HepG2 (cell line): ENCODE data around the gene CIROP. TPM values are rescaled to one million over a fixed set of nuclear protein-coding genes. Genes with fewer than 3 reads are reported as not detected.

Experiments used
- ATAC-seq: fragments of 200-7000 bp; cut with Tn5 transposase; 3 replicates; pipeline ENCODE4 v1.9.1; 2020; ENCODE audit warnings: mild to moderate bottlenecking, moderate library complexity
- BruUV-seq: library from RNA; stranded (reverse); fragments of 400-500 nt; replicated peaks from 2 replicates; lab custom pipeline; 2021; lab: Mats Ljungman, UMichigan
- CTCF ChIA-PET: fragments of 300-600 bp; formaldehyde crosslinking; extraction: SDS; loops from one replicate; lab custom pipeline; 2021; ENCODE audit warnings: low total read pairs, inconsistent platforms, low intra/inter-chr PET ratio; lab: Yijun Ruan, JAX
- POLR2A ChIA-PET: fragments of 350-600 bp; sonication (Branson Sonifier 250); formaldehyde crosslinking; loops from one replicate; lab custom pipeline; 2020; ENCODE audit warnings: antibody characterized with exemption, inconsistent platforms; lab: Yijun Ruan, JAX
- DNase-seq: peaks from one replicate; pipeline ENCODE4 v3.0.0-alpha.2; 2015; ENCODE audit warnings: low spot score
- FAIRE-seq: peaks from 3 replicates; lab custom pipeline; 2011; peaks lifted over from hg19 to GRCh38; lab: Jason Lieb, UNC
- H2AFZ ChIP-seq: one replicate; pipeline ENCODE4 v1.6.1; 2011; ENCODE audit warnings: low read length, inconsistent platforms
- H3K27ac ChIP-seq: fragments of 300-600 bp; 3 replicates; pipeline ENCODE4 v1.8.0; 2011; ENCODE audit warnings: mixed run types, mild to moderate bottlenecking, mixed read lengths, low read length, inconsistent platforms; ENCODE audit not compliant: insufficient read depth; ENCODE audit errors: extremely low read length
- H3K27me3 ChIP-seq, 2 experiments: fragments of 200-600 bp in 1 of 2; 2 replicates in 1 of 2; 3 replicates in 1 of 2; pipeline versions ENCODE4 v1.6.0 to v1.8.0; 2011; ENCODE audit warnings: low read length in 2 of 2, mild to moderate bottlenecking in 2 of 2, moderate library complexity in 2 of 2, inconsistent platforms in 1 of 2; ENCODE audit not compliant: insufficient read depth in 2 of 2, control insufficient read depth in 1 of 2
- H3K36me3 ChIP-seq, 2 experiments: fragments of 200-600 bp in 1 of 2; replicated peaks in 1 of 2; 2 replicates in 1 of 2; 3 replicates in 1 of 2; pipeline versions ENCODE4 v1.5.1 to v1.8.0; 2011; ENCODE audit warnings: low read length in 2 of 2, inconsistent platforms in 1 of 2; ENCODE audit not compliant: insufficient read depth in 2 of 2, control insufficient read depth in 1 of 2
- H3K4me1 ChIP-seq: 2 replicates; pipeline ENCODE4 v1.5.1; 2012; ENCODE audit warnings: low read length, inconsistent platforms; ENCODE audit not compliant: insufficient read depth
- H3K4me2 ChIP-seq: 2 replicates; pipeline ENCODE4 v1.6.0; 2011; ENCODE audit warnings: low read depth, low read length, inconsistent platforms
- H3K4me3 ChIP-seq, 3 experiments: fragments of 200-600 bp in 1 of 3; sonication (generic), shearing (Covaris generic) in 1 of 3; replicated peaks in 1 of 3; 2 replicates each; pipeline ENCODE4 v1.5.1; 2011 to 2016; ENCODE audit warnings: low read length in 3 of 3, inconsistent platforms in 2 of 3, low read depth in 2 of 3, mild to moderate bottlenecking in 2 of 3, control low read depth in 1 of 3, mixed read lengths in 1 of 3; ENCODE audit not compliant: insufficient read depth in 1 of 3
- H3K79me2 ChIP-seq: one replicate; pipeline ENCODE4 v1.6.1; 2011; ENCODE audit warnings: low read length, inconsistent platforms; ENCODE audit not compliant: insufficient read depth
- H3K9ac ChIP-seq: 2 replicates; pipeline ENCODE4 v1.6.0; 2011; ENCODE audit warnings: mild to moderate bottlenecking, low read depth, low read length, inconsistent platforms; ENCODE audit not compliant: insufficient read depth
- H3K9me3 ChIP-seq: 2 replicates; pipeline ENCODE4 v1.5.1; 2012; ENCODE audit warnings: mild to moderate bottlenecking, low read length
- H4K20me1 ChIP-seq: 2 replicates; pipeline ENCODE4 v1.6.0; 2011; ENCODE audit warnings: inconsistent platforms, mild to moderate bottlenecking, low read length, moderate library complexity; ENCODE audit not compliant: insufficient read depth
- CEBPZ ChIP-seq: IDR thresholded peaks from 2 replicates; pipeline ENCODE4 v1.6.1; 2012; ENCODE audit warnings: low read length, improper control_type of control experiment
- FOXA3 ChIP-seq: IDR thresholded peaks from 2 replicates; pipeline ENCODE4 v1.6.1; 2016; ENCODE audit warnings: missing genetic modification reagents, missing compliant biosample characterization
- GATAD2A ChIP-seq: IDR thresholded peaks from 2 replicates; pipeline ENCODE4 v1.6.1; 2016
- HNRNPK ChIP-seq: fragments of 200-400 bp; formaldehyde crosslinking; IDR thresholded peaks from 2 replicates; pipeline ENCODE4 v1.6.1; 2018; ENCODE audit warnings: low read length, low read depth, moderate library complexity, mild to moderate bottlenecking; ENCODE audit not compliant: poor library complexity, severe bottlenecking
- HOXD1 ChIP-seq: sonication (generic); formaldehyde crosslinking; IDR thresholded peaks from 2 replicates; pipeline ENCODE4 v1.5.0; 2020; ENCODE audit warnings: missing genetic modification reagents
- KDM6A ChIP-seq: IDR thresholded peaks from 2 replicates; pipeline ENCODE4 v1.6.1; 2016; ENCODE audit warnings: low read depth
- KLF15 ChIP-seq: sonication (generic); formaldehyde crosslinking; IDR thresholded peaks from 2 replicates; pipeline ENCODE4 v1.8.1; 2023; ENCODE audit warnings: borderline replicate concordance, mild to moderate bottlenecking, inconsistent platforms, missing genetic modification reagents, mixed read lengths
- MIER3 ChIP-seq: IDR thresholded peaks from 2 replicates; pipeline ENCODE4 v1.6.1; 2016; ENCODE audit warnings: missing compliant biosample characterization, borderline replicate concordance
- SKI ChIP-seq: fragments of 450-650 bp; IDR thresholded peaks from one replicate; pipeline ENCODE4 v1.6.1; 2018; ENCODE audit warnings: mild to moderate bottlenecking; ENCODE audit not compliant: partially characterized antibody
- TAF15 ChIP-seq: fragments of 200-400 bp; formaldehyde crosslinking; IDR thresholded peaks from one replicate; pipeline ENCODE4 v1.6.1; 2018; ENCODE audit warnings: mild to moderate bottlenecking, low read depth, low read length; ENCODE audit not compliant: poor library complexity, severe bottlenecking
- ZFP36L2 ChIP-seq: sonication (generic); formaldehyde crosslinking; IDR thresholded peaks from 2 replicates; pipeline ENCODE4 v1.4.0; 2020; ENCODE audit warnings: missing genetic modification reagents
- WGBS: methylation state at CpG from one replicate; pipeline ENCODE4 v1.1.6; 2017; ENCODE audit warnings: low lambda C conversion rate; 5-methylcytosine and 5-hydroxymethylcytosine counted together
- in situ Hi-C: cut with HindIII; loops from 2 replicates; pipeline ENCODE4 v1.10.0; 2017; ENCODE audit warnings: low pct_unique_long_range_greater_than_20kb; ENCODE audit not compliant: extremely low pct_ligation_motif_present
- intact Hi-C: fragments of 100-400 bp; cut with micrococcal nuclease; formaldehyde crosslinking; loops from one replicate; pipeline ENCODE4 v1.10.0; 2022; ENCODE audit not compliant: unreplicated experiment
- polyA plus RNA-seq, 8 experiments: library from polyadenylated mRNA; depleted of rRNA in 3 of 8; stranded (reverse) in 7 of 8; unstranded in 1 of 8; fragments of >200 nt; fragmentation: Illumina TruSeq in 4 of 8; extraction: Trizol in 4 of 8; gene quantifications; 2 replicates each; pipeline versions ENCODE4 v1.2.1 to v1.2.3, GENCODE V29; 2011 to 2016; ENCODE audit warnings: low read depth in 4 of 8, missing spikeins in 1 of 8, mixed read lengths in 1 of 8; ENCODE audit not compliant: insufficient read depth in 1 of 8
- total RNA-seq, 5 experiments: library from RNA; depleted of rRNA; stranded (reverse); fragments of >200 nt; fragmentation: Illumina TruSeq; extraction: Trizol; gene quantifications; 2 replicates each; pipeline ENCODE4 v1.2.3, GENCODE V29; 2016; ENCODE audit warnings: low read depth in 1 of 5
- TF ChIP-seq, protein P1 (sequence below): sonication (generic); formaldehyde crosslinking; IDR thresholded peaks from 2 replicates; pipeline ENCODE4 v1.4.0; 2020; ENCODE audit warnings: missing genetic modification reagents

The CIROP gene
- total and polyA plus RNA-seq, 2 of the 13 experiments (the other 11 are each of a cell fraction or from before 2014, with no cell fraction given) = 0.07 TPM; not detected in 1

GRCh38 chr14:23058654-23059504 lies 45.9 kb downstream of the CIROP start (continued):
- TF ChIP-seq HNRNPK (peak; percentile 52), ZFP36L2 (no peak), HOXD1 (CRISPR knock-in tag) (0 out of 2 replicates have a peak, but pooled peaks have one; percentile 11)

GRCh38 chr14:23057757-23058653 lies 46.8 kb downstream of the CIROP start:
- H3K9ac ChIP-seq = peak overlapping the region; percentile 40; the same call in 1 of the 2 replicates
- H3K36me3 ChIP-seq = peaks cover 33 to 36% of the 10 kb centered on the region in 2 experiments
- in situ Hi-C loops (no loop called here), intact Hi-C loops (loop anchor here (1.0 kb wide), 5 partner anchors 51 to 501 kb away; no protein-coding TSS in a partner anchor)
- H3K79me2 ChIP-seq = no peaks in the 10 kb centered on the region
- no peak overlapping the region for H3K27ac ChIP-seq
- peaks cover 29% of the 10 kb centered on the region for H3K4me1 ChIP-seq
- H4K20me1 ChIP-seq = peaks cover 13% of the 10 kb centered on the region; the same call in 1 of the 2 replicates
- CTCF ChIA-PET = interaction anchor here (0.9 to 8.5 kb wide), 15 partner anchors 11 to 501 kb away, joined by 3 to 173 read pairs (median 4); partner anchors contain the start of gene AJUBA
- peak overlapping the region; percentile 98 for H3K4me2 ChIP-seq
- FAIRE-seq = peak; percentile 87
- no peaks in the 10 kb centered on the region for H3K9me3 ChIP-seq
- H3K4me3 ChIP-seq = peak overlapping the region; percentile 55 to 88 (median 64)
- BruUV-seq = no TSS peak
- POLR2A ChIA-PET = interaction anchor here (0.6 to 7.4 kb wide), 29 partner anchors 11 to 263 kb away, joined by 3 to 72 read pairs (median 5); partner anchors contain the start of genes ACIN1, AJUBA, BCL2L2 and C14orf119
- ATAC-seq = peak; percentile 71
- 4% methylated on average over 47 of the region's 51 CpGs for WGBS
- H3K27me3 ChIP-seq = peaks cover 0 to 6% of the 10 kb centered on the region in 2 experiments; a peak in 1 of 5 replicates
- no peak overlapping the region for H2AFZ ChIP-seq
- DNase-seq = peak; percentile 92
- TF ChIP-seq TAF15 (peak; percentile 99), FOXA3 (CRISPR knock-in tag) (peak; percentile 41), CEBPZ (no peak), KLF15 (peak; percentile 91), KDM6A (CRISPR knock-in tag) (peak; percentile 21; the same call in 1 of the 2 replicates), GATAD2A (CRISPR knock-in tag) (peak; percentile 84), MIER3 (CRISPR knock-in tag) (peak; percentile 82), SKI (peak; percentile 40)
- TF ChIP-seq, protein P1, sequence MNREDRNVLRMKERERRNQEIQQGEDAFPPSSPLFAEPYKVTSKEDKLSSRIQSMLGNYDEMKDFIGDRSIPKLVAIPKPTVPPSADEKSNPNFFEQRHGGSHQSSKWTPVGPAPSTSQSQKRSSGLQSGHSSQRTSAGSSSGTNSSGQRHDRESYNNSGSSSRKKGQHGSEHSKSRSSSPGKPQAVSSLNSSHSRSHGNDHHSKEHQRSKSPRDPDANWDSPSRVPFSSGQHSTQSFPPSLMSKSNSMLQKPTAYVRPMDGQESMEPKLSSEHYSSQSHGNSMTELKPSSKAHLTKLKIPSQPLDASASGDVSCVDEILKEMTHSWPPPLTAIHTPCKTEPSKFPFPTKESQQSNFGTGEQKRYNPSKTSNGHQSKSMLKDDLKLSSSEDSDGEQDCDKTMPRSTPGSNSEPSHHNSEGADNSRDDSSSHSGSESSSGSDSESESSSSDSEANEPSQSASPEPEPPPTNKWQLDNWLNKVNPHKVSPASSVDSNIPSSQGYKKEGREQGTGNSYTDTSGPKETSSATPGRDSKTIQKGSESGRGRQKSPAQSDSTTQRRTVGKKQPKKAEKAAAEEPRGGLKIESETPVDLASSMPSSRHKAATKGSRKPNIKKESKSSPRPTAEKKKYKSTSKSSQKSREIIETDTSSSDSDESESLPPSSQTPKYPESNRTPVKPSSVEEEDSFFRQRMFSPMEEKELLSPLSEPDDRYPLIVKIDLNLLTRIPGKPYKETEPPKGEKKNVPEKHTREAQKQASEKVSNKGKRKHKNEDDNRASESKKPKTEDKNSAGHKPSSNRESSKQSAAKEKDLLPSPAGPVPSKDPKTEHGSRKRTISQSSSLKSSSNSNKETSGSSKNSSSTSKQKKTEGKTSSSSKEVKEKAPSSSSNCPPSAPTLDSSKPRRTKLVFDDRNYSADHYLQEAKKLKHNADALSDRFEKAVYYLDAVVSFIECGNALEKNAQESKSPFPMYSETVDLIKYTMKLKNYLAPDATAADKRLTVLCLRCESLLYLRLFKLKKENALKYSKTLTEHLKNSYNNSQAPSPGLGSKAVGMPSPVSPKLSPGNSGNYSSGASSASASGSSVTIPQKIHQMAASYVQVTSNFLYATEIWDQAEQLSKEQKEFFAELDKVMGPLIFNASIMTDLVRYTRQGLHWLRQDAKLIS = peak; percentile 74; the same call in 1 of the 2 replicates
